HG03460 (cell line): ENCODE results near the gene FRAT2.
A peak's percentile ranks its signal among the peaks of the same experiment; 100 is the strongest.
"Not testable (repeated sequence)": the region's sequence is repeated elsewhere in the genome, so short reads cannot be mapped to it uniquely, and the experiment has no call there.

Experiments
- ATAC-seq: cut with Tn5 transposase; IDR thresholded peaks from one replicate; pipeline ENCODE4 v1.9.1; 2021; ENCODE audit not compliant: unreplicated experiment

Gene FRAT2

DNA sequence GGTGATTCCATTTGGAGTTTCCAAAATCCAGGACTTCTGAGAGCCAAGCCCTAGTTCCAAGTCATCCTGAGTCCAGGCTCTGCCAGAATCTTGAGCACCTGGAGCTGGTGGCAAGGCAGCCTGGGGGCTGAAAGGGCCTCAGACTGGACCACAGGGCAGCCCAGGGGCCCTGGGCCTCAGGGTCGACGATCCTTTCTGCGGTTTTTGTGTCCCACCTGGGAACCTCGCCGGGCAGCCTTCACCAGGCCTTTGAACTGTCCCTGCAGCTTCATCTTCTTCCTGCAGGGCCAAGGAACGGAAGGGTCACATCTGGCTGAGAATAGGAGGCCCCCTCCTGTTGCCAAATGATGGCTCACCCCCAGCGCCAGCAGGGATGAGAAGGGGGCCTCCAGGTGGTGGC, 22.4 kb upstream of the FRAT2 start:
- no peak for ATAC-seq

DNA sequence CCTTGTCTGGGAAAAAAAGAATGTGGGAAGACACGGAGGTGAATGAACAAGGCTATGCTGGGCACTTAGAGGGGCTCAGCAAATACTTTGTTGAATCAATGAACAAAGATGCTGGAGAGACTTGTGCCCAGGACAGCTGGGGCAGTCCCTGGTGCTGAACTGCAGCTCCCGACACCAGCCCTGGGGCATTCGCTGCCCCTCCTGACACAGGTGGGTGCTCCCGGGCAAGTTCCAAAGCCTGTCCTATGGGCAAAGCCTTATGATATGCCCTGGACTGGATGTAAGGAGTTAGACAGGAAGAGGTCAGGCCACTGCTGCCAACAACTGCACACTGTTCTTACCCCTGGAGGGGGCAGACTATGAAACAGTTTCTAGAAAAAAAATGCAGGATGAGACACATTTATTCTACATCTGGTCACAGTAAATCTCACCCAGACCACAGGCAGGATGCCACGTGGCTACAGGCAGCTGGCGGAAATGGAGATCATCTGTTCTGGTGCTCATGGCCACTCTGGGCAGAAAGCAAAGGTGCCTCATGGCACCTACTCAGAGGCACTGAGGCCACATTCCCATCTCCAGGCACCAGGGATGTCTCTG, 21.9 kb upstream of the FRAT2 start:
- ATAC-seq: no peak

DNA sequence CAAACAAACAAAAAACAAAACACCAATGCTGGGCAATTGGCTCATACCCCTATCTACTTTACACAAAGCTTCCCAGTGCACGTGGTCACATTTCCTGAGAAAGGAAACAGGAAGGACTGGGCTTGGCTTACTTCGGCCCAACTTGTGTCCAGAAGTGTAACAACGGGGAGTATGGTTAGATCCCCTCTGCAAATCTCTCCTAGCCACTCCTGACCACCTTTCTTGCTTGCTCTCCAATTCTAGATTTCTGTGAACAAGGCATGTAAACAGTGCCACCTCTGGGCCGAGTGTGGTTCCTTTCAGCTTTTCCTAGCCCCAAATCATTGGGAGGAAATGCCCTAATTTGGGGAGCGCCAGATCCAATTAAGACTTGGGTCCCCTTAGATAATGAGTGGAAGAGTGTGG, 21.0 kb upstream of the FRAT2 start:
- no peak for ATAC-seq

DNA sequence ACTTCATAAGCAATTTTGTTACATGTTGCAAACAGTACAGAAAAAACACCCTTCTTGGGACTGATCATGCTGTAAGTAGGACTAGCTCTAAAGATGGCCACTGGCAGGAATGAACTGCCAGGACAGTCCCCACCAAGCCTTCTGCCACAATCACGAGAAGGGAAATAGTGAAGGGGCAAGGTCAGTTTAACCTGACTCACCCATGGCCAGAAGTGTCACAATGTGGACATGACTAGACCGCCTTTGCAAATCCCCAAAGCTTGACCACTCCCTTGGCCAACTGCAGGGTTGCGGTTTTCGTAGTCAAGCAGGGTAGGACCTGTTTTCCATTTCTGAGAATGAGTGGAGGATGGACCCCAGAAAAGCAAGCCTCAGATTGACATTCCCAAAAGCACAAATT, 19.4 kb upstream of the FRAT2 start:
- no peak for ATAC-seq

DNA sequence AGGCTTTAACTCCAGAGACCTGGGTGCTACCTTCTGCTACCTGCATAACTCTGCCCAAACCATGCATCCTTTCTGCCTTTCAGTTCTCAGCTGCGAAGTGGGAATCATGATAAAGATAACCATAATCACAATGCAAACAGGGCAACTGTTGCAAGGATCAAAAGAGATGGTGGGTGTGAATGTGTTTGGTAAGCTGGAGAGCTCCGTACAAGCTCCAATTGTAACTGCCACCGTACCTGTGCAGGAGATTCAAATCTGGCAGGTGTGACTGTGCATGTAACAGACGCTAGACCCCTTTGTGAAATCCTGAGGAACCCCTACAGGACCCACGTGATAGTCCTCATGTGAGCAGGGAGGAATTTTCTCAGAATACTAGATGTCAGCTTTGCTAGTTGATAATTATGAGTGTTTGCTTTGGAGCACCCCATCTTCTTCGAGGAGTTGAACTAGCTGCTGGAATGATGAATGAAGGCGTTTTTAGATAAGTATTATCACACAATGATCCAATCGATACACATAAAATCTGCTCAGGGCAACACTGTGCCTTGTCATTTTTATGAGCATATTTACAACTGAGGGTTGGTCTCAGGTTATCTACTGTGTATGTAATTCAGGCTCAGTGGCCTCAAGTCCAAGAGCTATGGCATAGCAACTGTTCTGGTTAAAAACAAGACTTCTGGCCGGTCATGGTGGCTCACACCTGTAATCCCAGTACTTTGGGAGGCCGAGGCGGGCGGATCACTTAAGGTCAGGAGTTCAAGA, 15.4 kb upstream of the FRAT2 start:
- ATAC-seq: no peak

DNA sequence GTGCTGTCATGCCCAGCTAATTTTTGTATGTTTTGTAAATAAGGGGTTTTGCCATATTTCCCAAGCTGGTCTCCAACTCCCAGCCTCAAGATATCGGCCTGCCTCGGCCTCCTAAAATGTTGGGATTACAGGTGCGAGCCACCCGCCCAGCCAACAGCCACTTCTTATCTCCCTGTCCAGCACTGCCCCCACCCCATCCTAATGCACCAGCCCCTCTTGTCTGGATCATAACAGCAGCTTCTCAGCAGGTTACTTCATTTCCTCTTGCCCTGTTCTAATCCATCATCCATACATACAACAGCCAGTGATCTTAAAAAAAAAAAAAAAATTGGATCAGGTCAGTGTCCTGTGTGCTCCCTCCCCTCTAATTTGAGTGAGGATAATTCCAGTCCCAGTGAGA, 12.8 kb upstream of the FRAT2 start:
- no peak for ATAC-seq

DNA sequence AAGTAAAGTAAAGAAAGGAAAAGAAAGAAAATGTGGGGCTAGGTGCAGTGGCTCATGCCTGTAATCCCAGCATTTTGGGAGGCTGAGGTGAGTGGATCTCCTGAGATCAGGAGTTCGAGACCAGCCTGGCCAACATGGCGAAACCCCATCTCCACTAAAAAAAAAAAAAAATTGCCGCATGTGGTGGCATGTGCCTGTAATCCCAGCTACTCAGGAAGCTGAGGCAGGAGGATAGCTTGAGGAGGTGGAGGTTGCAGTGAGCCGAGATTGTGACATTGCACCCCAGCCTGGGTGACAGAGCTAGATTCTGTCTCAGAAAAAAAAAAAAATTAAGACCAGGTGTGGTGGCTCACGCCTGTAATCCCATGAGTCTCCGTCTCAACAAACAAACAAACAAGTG, 9.1 kb upstream of the FRAT2 start:
- not testable (repeated sequence) for ATAC-seq

DNA sequence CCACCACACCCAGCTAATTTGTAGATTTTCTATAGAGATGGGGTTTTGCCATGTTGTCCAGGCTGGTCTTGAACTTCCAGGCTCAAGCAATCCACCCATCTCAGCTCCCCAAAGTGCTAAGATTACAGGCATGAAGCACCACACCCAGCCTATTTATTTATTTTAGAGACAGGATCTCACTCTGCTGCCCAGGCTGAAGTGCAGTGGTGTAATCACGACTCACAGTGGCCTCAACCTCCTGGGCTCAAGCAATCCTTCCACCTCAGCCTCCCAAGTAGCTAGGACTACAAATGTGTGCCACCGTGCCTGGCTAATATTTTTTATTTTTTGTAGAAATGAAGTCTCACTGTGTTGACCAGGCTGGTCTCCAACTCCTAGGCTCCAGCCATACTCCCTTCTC, 6.9 kb upstream of the FRAT2 start:
- ATAC-seq: no peak

DNA sequence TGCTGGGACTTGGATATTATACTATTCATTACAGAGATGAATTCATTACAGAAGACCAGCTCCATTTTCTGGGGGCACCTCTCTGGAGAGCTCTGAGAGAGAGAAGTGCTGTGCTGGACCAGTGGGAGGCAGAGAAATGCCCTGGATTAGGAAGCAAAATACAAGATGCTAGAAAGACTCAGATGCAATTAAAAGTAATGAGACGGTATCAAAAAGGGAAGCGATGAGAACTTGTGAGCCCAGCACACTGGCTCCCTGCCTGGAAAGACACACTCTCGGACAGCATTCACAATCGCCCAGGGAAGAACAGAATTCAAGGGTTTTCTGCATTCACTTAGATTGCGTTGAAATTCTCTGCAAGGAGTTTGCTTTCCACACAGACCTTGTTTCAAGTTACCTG, 3.5 kb upstream of the FRAT2 start:
- ATAC-seq: no peak

DNA sequence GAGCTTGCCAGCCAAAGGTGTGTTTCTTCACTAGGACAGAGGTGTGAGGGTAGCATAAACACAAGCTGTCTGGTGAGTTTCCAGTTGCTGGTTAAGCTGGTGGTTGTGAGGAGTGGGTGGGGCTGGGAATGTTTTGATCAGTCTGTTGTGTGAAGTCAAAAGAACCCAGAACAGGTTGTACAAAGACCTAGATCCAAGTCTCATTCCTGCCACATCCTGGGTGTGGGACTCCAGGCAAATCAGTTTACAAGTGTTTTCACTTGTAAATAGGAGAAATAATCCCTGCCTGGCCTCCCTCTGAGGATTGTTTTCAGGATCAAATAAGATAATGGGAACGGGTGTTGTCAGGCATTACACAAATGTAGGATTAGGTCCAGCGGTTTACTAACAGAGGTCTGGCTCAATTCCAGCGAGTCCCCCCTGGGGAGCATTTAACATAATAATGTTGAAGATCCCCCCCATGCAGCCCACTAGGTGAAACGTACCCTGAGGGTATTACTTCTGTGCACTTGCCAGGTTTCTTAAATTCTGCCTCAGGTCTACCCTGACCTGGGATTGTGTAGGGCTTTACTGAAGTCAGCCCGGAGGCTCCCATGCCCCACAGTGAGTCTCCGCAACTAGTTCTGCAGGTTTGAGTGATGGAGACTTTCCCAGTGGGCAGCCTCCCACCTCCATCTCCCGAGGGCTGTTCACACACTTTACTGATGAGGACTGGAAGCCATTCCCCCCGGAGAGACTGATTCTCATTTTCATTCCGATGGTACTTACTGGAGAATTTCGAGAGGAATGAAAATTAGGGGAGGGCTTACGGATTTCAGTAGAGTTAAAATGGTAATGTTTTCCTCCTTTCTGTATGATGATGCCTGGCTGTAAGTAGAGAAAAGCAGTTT, 2.7 kb upstream of the FRAT2 start:
- no peak for ATAC-seq

DNA sequence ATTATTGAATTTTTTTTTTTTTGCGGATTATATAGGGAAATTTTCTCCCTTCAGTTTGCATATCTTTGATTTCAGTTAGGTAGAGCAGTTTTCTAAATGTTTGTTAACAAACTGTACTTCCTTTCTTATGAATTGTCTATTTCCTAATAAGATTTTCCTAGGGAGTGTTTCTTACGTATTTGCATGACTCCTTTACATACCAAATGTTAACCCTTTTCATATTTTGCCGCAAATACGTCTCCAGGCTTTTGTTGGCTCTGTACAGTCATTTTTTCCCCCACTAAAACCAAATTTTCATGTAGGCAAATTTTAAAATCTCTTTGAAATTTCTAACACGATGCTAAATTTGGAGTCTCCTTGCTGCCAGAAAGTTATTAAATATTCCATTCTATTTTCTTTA, 1.9 kb upstream of the FRAT2 start:
- ATAC-seq: no peak

DNA sequence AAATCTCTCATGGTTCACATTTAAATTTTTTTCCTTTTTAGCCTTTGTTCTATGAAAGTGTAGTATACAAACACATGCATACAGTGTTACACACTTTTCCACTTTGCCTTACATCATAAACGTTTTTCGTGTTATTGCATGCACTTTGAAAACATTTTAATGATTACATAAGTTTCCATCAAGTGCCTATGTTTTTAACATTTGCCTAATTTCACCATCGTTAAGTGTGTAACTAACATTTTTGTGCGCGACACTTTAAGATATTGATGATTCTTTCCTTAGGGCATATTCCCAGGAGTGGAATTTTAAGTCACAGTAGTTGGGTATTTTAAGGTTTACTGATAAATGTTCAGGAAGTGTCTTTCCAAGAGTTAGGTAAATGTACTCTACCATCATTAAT, 1.5 kb upstream of the FRAT2 start:
- no peak for ATAC-seq

DNA sequence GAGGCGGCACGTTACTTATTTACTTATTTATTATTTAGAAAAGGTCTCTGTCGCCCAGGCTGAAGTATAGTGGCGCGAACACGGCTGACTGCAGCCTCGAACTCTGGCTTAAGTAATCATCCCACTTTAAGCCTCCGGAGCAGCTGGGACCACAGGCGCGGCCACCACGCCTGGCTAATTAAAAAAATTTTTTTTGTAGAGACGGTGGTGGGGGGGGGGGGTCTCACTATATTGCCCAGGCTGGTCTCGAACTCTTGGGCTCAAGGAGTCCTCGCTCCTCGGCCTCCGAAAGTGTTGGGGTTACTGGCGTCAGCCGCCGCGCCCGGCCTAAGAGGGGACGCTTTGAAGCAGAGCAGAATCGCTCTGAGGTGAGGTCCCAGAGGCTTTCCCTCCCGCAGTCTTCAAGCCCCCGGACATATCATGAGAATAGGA, 675 bp upstream of the FRAT2 start:
- no peak for ATAC-seq

DNA sequence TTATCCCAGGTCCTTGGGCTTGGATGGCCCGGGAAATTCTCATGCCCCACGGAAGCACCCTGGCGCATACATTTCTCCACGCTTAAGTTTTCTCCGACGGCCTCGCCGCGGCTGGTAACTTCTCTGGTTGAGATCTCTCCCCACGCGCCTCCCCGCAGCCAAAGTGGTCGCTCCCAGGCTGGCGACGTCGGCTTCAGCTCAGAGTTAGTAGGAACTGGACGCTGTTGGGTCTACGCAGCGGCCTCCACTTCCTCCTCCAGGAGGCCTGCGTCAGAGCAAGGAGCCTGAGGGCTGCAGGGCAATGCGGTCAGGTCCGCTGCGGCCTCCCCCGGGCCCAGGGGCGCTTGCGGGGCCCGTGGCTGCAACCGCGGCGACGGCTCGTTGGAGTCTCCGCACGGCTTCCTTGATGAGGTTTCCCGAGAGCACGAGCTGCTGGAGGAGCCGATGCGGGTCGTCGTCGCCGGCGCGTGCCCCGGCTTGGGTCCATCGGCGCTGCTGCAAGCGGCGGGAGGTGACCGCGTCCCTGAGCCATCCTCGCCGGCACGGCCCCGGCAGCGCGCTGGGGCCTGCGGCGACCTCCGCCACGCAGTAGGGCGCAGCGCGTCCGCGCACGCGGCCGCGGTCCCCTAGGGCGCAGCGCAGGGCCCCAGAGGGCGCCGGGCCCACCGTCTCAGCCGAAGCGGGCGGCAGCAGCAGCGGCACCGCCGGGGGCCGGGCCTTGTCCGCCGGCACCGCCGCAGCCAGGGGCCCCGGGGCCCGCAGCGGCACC, 744 bp downstream of the FRAT2 start:
- ATAC-seq: peak; percentile 26

DNA sequence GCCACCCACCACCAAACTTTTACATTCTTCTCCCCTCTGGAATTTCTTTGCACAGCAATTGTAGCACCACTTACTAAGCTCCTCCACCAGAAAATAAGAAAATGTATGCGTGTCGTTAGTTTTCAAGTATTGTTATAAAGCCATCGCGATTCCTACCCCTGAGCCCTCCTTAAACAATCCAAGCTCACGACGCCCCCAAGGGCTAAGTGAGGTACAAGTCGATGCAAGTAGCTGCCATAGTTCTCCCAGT, 1.3 kb downstream of the FRAT2 start:
- no peak for ATAC-seq

DNA sequence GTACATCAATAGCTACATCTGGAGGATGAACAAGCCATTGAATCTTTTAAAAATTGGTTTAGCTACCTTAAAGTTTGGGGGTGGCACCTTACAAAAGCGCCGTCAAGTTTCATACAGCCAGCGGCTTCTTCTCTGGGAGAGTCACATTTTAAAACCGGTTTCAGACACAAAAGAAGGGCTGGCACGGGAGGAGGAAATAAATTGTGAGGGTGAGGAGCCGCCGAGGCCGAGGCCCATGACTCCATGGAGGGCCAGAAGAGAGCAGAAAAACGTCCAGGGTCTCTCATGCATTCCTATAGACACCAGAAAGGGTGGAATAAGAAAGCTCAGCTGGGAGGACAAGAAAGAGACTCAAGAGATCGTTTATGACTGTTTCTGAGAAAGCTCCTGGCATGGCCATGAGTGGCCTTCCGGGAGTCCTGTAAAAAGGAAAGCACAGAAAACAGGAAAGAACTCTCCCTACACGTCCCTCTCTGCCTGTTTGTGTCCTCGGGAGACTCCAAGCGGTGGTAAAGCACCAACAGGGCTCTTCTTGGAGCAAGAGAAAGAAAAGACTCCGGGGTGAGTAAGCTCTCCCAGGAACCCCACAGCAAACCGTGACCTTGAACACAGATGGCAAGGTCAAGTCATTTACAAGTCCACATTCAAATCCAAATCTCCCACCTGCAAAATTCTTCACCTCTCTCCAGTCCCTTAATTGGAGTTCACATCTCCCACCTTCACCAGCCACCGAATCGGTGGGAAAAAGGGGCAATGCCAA, 1.8 kb downstream of the FRAT2 start:
- no peak for ATAC-seq

DNA sequence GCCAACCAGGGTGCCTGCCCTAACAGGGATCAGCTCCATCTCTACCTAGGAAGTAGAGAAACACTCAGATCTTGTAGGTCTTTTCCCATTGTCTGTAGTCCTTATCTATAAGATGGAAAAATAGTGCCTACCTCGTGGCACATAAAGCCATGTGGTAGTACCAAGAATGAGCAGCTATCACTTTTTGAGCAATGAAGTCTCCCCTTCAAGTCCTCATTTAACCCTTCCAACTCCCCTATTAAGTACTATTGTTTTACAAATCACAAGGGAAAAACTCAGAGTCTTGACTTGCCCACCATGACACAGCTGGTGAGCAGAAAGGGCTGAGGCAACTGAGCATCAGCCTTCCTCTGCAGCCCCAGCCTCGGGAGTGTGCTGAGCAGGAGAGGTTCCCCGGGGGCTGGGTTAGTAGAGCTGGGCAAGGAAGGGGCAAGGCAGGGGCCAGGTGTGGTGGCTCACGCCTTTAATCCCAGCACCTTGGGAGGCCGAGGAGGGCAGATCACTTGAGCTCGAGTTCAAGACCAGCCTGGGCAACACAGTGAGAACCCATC, 3.3 kb downstream of the FRAT2 start:
- ATAC-seq: no peak

DNA sequence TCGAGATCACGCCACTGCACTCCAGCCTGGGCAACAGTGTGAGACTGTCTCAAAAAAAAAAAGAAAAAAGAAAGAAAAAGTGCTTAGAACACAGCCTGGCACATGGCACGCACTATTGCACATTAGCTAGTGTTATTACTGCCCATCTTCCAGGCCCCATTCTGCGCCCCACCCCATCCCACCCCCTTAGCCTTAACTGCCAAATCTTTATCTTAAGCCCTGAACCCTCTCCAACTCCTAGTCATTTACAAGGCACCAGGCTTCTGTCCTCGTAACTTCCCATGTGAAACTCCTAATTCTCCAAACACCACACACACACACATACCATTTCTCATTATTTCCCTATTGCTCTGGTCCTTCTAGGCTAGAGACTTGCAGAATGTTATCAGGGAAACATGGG, 4.8 kb downstream of the FRAT2 start:
- no peak for ATAC-seq

DNA sequence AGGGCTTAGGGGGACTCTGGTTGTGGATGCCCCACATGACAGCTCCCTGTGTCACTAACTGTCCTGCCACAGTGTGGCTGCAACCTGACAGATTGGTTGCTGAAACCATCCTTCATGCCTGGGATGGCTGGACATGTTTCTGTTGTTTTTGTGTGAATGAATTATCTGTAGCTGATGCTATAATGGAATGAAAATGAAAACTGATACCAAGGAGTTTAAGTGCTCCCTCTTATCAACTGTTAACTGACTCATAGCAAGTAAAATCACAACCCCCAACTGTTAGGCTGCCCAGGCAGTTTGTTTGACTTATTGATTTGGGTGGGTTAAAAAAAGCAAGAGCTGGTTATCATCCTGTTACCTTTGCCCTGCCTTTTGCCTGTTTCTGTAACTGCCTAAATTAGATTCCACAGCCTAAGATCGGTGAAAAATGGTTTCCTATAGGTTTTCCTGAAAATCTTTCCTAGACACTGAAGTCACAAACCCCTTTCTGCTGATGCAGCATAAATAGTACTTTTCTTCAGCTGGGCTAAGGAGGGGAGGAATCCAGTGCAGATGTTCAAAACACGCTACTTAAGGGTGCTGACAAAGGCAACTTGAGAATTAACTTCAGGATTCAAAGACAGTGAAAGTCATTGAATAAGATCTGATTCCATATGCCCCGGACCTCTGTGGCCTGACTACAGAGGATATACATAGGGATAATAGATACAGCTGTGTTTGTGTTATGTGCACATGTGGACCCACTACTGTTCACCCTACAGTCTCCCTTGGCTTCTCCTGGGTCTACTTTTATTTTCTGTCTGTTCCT, 5.7 kb downstream of the FRAT2 start:
- no peak for ATAC-seq
